ENCODE results near the gene SLC27A2.

Gene SLC27A2

DNA sequence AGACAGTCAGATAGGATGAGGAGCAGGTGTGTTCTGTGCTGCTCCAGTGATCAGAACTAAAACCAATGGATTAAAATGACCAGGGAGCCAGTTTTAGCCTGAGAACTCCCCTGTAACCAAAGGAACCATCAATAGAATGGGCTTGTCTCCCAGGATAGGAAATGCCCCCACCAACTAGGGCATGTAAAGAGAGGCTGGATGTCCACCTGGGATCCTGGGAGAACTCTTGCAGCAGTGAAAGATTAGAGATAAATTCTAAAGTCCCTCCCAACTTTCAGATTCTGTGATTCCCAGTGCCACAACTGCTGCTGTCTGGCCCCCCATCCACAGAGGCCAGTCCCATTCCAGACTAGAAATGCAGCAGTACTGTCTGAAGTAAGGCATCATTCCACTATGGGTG lies 49.8 kb downstream of the SLC27A2 start:
- ATAC-seq, result no peak
- TF ChIP-seq, protein P1, sequence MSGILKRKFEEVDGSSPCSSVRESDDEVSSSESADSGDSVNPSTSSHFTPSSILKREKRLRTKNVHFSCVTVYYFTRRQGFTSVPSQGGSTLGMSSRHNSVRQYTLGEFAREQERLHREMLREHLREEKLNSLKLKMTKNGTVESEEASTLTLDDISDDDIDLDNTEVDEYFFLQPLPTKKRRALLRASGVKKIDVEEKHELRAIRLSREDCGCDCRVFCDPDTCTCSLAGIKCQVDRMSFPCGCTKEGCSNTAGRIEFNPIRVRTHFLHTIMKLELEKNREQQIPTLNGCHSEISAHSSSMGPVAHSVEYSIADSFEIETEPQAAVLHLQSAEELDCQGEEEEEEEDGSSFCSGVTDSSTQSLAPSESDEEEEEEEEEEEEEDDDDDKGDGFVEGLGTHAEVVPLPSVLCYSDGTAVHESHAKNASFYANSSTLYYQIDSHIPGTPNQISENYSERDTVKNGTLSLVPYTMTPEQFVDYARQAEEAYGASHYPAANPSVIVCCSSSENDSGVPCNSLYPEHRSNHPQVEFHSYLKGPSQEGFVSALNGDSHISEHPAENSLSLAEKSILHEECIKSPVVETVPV (CRISPR knock-in tag; IDR thresholded peaks at IDR 0.05), result no peak
- TF ChIP-seq TOX (CRISPR knock-in tag; IDR thresholded peaks at IDR 0.05; ENCODE audit: borderline replicate concordance) (no peak), ESRRG (CRISPR knock-in tag; IDR thresholded peaks at IDR 0.05) (no peak), CSDC2 (CRISPR knock-in tag; IDR thresholded peaks at IDR 0.05) (no peak), TCF4 (CRISPR knock-in tag; IDR thresholded peaks at IDR 0.05; ENCODE audit: borderline replicate concordance) (no peak), RARB (CRISPR knock-in tag; IDR thresholded peaks at IDR 0.05) (no peak), ZFP3 (CRISPR knock-in tag; IDR thresholded peaks at IDR 0.05) (no peak), ARNTL (CRISPR knock-in tag; IDR thresholded peaks at IDR 0.05; ENCODE audit: borderline replicate concordance, low read depth) (no peak), ZNF8 (CRISPR knock-in tag; IDR thresholded peaks at IDR 0.05) (no peak), SNAI2 (CRISPR knock-in tag; IDR thresholded peaks at IDR 0.05) (no peak), OSR1 (CRISPR knock-in tag; IDR thresholded peaks at IDR 0.05) (no peak)
- TF ChIP-seq, protein P2, sequence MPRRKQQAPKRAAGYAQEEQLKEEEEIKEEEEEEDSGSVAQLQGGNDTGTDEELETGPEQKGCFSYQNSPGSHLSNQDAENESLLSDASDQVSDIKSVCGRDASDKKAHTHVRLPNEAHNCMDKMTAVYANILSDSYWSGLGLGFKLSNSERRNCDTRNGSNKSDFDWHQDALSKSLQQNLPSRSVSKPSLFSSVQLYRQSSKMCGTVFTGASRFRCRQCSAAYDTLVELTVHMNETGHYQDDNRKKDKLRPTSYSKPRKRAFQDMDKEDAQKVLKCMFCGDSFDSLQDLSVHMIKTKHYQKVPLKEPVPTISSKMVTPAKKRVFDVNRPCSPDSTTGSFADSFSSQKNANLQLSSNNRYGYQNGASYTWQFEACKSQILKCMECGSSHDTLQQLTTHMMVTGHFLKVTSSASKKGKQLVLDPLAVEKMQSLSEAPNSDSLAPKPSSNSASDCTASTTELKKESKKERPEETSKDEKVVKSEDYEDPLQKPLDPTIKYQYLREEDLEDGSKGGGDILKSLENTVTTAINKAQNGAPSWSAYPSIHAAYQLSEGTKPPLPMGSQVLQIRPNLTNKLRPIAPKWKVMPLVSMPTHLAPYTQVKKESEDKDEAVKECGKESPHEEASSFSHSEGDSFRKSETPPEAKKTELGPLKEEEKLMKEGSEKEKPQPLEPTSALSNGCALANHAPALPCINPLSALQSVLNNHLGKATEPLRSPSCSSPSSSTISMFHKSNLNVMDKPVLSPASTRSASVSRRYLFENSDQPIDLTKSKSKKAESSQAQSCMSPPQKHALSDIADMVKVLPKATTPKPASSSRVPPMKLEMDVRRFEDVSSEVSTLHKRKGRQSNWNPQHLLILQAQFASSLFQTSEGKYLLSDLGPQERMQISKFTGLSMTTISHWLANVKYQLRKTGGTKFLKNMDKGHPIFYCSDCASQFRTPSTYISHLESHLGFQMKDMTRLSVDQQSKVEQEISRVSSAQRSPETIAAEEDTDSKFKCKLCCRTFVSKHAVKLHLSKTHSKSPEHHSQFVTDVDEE (CRISPR knock-in tag; IDR thresholded peaks at IDR 0.05), result no peak

DNA sequence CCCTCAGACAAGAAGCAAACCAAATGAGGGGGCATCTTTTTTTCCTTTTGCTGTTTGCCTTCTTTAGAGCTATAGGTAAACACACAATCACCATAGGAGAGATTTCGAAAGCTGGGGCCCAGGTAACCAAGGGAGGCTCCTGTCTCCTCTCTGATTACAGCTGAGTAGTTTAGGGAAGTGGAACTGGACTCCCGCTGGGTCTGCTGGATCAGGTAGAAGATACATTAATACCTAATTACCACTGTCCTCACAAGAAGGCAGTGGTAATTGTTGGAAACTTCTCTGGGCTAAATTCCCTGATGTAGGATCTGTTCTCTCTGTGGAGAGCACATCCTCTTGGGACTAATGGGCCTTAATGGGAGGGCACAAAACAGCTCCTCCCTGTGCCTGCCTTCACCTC lies 50.8 kb downstream of the SLC27A2 start:
- no peak for TF ChIP-seq ISL1 (CRISPR knock-in tag; IDR thresholded peaks at IDR 0.05)
- no peak for TF ChIP-seq ESRRG (CRISPR knock-in tag; IDR thresholded peaks at IDR 0.05)
- TF ChIP-seq TOX (CRISPR knock-in tag; IDR thresholded peaks at IDR 0.05; ENCODE audit: borderline replicate concordance), result no peak
- TF ChIP-seq ZNF70 (CRISPR knock-in tag; IDR thresholded peaks at IDR 0.05), result no peak
- TF ChIP-seq ZFP3 (CRISPR knock-in tag; IDR thresholded peaks at IDR 0.05), result no peak
- TF ChIP-seq BACH2 (CRISPR knock-in tag; IDR thresholded peaks at IDR 0.05; ENCODE audit: borderline replicate concordance), result no peak
- TF ChIP-seq, protein P3, sequence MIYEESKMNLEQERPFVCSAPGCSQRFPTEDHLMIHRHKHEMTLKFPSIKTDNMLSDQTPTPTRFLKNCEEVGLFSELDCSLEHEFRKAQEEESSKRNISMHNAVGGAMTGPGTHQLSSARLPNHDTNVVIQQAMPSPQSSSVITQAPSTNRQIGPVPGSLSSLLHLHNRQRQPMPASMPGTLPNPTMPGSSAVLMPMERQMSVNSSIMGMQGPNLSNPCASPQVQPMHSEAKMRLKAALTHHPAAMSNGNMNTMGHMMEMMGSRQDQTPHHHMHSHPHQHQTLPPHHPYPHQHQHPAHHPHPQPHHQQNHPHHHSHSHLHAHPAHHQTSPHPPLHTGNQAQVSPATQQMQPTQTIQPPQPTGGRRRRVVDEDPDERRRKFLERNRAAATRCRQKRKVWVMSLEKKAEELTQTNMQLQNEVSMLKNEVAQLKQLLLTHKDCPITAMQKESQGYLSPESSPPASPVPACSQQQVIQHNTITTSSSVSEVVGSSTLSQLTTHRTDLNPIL (CRISPR knock-in tag; IDR thresholded peaks at IDR 0.05; ENCODE audit: low read depth), result no peak
- TF ChIP-seq ZFP30 (CRISPR knock-in tag; IDR thresholded peaks at IDR 0.05), result no peak
- TF ChIP-seq SNAI2 (CRISPR knock-in tag; IDR thresholded peaks at IDR 0.05), result no peak
- no peak for TF ChIP-seq OSR1 (CRISPR knock-in tag; IDR thresholded peaks at IDR 0.05)
- TF ChIP-seq, protein P4, sequence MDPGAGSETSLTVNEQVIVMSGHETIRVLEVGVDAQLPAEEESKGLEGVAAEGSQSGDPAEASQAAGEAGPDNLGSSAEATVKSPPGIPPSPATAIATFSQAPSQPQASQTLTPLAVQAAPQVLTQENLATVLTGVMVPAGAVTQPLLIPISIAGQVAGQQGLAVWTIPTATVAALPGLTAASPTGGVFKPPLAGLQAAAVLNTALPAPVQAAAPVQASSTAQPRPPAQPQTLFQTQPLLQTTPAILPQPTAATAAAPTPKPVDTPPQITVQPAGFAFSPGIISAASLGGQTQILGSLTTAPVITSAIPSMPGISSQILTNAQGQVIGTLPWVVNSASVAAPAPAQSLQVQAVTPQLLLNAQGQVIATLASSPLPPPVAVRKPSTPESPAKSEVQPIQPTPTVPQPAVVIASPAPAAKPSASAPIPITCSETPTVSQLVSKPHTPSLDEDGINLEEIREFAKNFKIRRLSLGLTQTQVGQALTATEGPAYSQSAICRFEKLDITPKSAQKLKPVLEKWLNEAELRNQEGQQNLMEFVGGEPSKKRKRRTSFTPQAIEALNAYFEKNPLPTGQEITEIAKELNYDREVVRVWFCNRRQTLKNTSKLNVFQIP (CRISPR knock-in tag; IDR thresholded peaks at IDR 0.05; ENCODE audit: borderline replicate concordance, low read depth), result no peak
- TF ChIP-seq GLIS3 (CRISPR knock-in tag; IDR thresholded peaks at IDR 0.05), result no peak
- TF ChIP-seq RARB (CRISPR knock-in tag; IDR thresholded peaks at IDR 0.05), result no peak
- TF ChIP-seq TCF4 (CRISPR knock-in tag; IDR thresholded peaks at IDR 0.05; ENCODE audit: borderline replicate concordance), result no peak
- TF ChIP-seq, protein P5, sequence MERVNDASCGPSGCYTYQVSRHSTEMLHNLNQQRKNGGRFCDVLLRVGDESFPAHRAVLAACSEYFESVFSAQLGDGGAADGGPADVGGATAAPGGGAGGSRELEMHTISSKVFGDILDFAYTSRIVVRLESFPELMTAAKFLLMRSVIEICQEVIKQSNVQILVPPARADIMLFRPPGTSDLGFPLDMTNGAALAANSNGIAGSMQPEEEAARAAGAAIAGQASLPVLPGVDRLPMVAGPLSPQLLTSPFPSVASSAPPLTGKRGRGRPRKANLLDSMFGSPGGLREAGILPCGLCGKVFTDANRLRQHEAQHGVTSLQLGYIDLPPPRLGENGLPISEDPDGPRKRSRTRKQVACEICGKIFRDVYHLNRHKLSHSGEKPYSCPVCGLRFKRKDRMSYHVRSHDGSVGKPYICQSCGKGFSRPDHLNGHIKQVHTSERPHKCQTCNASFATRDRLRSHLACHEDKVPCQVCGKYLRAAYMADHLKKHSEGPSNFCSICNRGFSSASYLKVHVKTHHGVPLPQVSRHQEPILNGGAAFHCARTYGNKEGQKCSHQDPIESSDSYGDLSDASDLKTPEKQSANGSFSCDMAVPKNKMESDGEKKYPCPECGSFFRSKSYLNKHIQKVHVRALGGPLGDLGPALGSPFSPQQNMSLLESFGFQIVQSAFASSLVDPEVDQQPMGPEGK (CRISPR knock-in tag; IDR thresholded peaks at IDR 0.05; ENCODE audit: borderline replicate concordance), result no peak
- TF ChIP-seq ZNF8 (CRISPR knock-in tag; IDR thresholded peaks at IDR 0.05), result no peak
- no peak for TF ChIP-seq ZC3H10 (CRISPR knock-in tag; IDR thresholded peaks at IDR 0.05)
- no peak for ATAC-seq

DNA sequence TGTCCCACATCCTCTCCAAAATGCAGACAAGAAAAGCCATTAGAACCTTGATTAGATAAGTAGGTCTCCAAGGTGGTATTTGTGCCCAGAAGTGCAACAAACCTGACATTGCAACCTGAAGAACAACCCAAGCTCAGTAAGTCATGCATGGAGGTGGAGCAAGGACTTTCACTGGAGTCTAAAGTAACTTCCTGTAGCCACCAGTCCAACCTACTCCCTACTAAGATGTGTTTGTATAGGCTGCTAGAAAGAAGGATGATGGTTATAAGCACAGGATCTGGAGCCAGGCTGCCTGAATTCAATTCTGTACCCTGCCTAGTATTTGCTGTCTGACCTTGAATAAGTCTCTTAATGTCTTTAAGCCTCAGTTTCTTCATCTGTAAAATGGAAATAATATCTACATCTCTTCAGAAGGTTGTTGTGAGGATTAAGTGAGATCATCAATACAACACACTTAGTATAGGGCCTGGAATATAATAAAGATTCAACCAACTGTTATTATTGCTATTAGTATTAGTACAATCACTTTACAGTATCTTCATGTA lies 51.3 kb downstream of the SLC27A2 start:
- ATAC-seq, result no peak
- TF ChIP-seq BACH2 (CRISPR knock-in tag; IDR thresholded peaks at IDR 0.05; ENCODE audit: borderline replicate concordance) (no peak), ISL1 (CRISPR knock-in tag; IDR thresholded peaks at IDR 0.05) (no peak), ZC3H10 (CRISPR knock-in tag; IDR thresholded peaks at IDR 0.05) (no peak), ZFP30 (CRISPR knock-in tag; IDR thresholded peaks at IDR 0.05) (no peak)

Measured in SK-N-SH treated with all-trans-retinoic acid at 6 μM for 48 hours (cell line).